ENCODE data around the gene ZNF768.
"Not testable (repeated sequence)": the region's sequence is repeated elsewhere in the genome, so short reads cannot be mapped to it uniquely, and the experiment has no call there.

Gene ZNF768

GRCh38 chr16:30554557-30555314 is 28.4 kb upstream of the ZNF768 start:
- no peaks in the 10 kb centered on the region for H3K9me3 ChIP-seq (replicated peaks; ENCODE audit: low read length)
- peaks cover 30% of the 10 kb centered on the region for H3K36me3 ChIP-seq (ENCODE audit: insufficient read depth, low read length)
- H3K4me1 ChIP-seq (ENCODE audit: control insufficient read depth, insufficient read depth, low read length) = peaks cover 12% of the 10 kb centered on the region

DNA sequence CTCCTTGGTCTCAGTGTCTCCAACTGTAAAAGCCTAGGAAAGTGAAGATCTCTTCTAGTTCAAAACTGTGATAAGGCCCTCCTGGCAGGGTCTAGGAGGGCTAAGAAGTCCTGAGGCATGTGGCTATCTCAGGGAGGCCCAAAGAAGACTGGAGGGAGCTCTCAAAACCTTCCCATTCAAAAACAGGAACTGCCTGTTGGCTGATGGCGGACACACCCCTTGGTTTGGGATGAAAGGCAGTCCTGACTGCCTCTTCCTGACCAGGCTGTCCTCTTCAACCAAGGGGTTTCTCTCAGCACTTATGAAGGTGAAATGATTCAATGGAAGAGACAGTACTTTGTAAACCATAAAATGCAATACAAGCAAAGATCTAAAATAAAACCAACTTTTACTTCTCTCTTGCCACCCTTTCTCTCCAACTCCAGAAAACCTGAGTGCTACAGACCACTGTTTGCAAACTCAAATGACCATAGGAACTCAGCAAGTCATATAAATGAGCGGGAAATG is 27.1 kb upstream of the ZNF768 start:
- H3K4me2 ChIP-seq (ENCODE audit: low read length) = no peak overlapping the region
- H3K4me3 ChIP-seq (ENCODE audit: low read length) = no peak overlapping the region
- no peak overlapping the region for H3K9ac ChIP-seq (ENCODE audit: low read depth, low read length)
- H3K9me3 ChIP-seq (replicated peaks; ENCODE audit: low read length) = no peaks in the 10 kb centered on the region
- no peaks in the 10 kb centered on the region for H3K27me3 ChIP-seq (ENCODE audit: control insufficient read depth, insufficient read depth, low read length)
- peaks cover 13% of the 10 kb centered on the region for H3K4me1 ChIP-seq (ENCODE audit: control insufficient read depth, insufficient read depth, low read length)
- peaks cover 30% of the 10 kb centered on the region for H3K36me3 ChIP-seq (ENCODE audit: insufficient read depth, low read length)

More at GRCh38 chr16:30554557-30555314, 28.4 kb upstream of the ZNF768 start:
- H3K4me2 ChIP-seq (ENCODE audit: low read length) = no peak overlapping the region
- H3K4me3 ChIP-seq (ENCODE audit: low read length) = no peak overlapping the region
- no peak overlapping the region for H3K9ac ChIP-seq (ENCODE audit: low read depth, low read length)
- no peaks in the 10 kb centered on the region for H3K27me3 ChIP-seq (ENCODE audit: control insufficient read depth, insufficient read depth, low read length)

GRCh38 chr16:30552956-30553355 is 26.6 kb upstream of the ZNF768 start:
- Histone ChIP-seq H3K9me3 (replicated peaks; ENCODE audit: low read length) (no peaks in the 10 kb centered on the region), H3K4me1 (ENCODE audit: control insufficient read depth, insufficient read depth, low read length) (peaks cover 13% of the 10 kb centered on the region), H3K36me3 (ENCODE audit: insufficient read depth, low read length) (peaks cover 30% of the 10 kb centered on the region), H3K9ac (ENCODE audit: low read depth, low read length) (no peak overlapping the region), H3K27me3 (ENCODE audit: control insufficient read depth, insufficient read depth, low read length) (no peaks in the 10 kb centered on the region), H3K4me3 (ENCODE audit: low read length) (no peak overlapping the region), H3K4me2 (ENCODE audit: low read length) (no peak overlapping the region)

DNA sequence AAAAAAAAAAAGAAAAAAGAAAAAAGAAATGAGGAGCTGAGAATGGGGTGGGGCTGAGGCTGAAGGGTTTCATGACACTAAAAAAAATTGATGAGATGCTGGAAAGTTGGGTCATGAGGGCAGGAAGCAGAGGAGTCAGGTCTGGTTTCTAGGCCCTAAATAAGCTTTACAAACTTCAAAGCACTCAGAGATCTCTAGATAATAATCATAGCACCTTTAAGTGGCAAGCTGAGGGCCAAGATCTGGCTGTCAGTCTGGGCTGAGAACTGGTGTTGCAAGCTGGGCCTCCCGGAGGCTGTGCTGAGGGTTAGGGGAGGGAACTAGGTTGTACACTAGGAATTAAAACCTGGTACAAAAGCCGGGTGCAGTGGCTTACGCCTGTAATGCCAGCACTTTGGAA is 25.4 kb upstream of the ZNF768 start:
- no peaks in the 10 kb centered on the region for H3K9me3 ChIP-seq (replicated peaks; ENCODE audit: low read length)
- no peak overlapping the region for H3K4me2 ChIP-seq (ENCODE audit: low read length)
- H3K27me3 ChIP-seq (ENCODE audit: control insufficient read depth, insufficient read depth, low read length) = no peaks in the 10 kb centered on the region
- H3K4me3 ChIP-seq (ENCODE audit: low read length) = no peak overlapping the region
- peaks cover 6% of the 10 kb centered on the region for H3K4me1 ChIP-seq (ENCODE audit: control insufficient read depth, insufficient read depth, low read length)
- no peak overlapping the region for H3K9ac ChIP-seq (ENCODE audit: low read depth, low read length)
- peaks cover 30% of the 10 kb centered on the region for H3K36me3 ChIP-seq (ENCODE audit: insufficient read depth, low read length)

- H3K9ac ChIP-seq (ENCODE audit: low read depth, low read length) = no peak overlapping the region
These were observed 22.3 kb upstream of the ZNF768 start for GRCh38 chr16:30548416-30549253.

GRCh38 chr16:30546115-30546514 is 19.7 kb upstream of the ZNF768 start:
- Histone ChIP-seq H3K36me3 (ENCODE audit: insufficient read depth, low read length) (no peaks in the 10 kb centered on the region), H3K27me3 (ENCODE audit: control insufficient read depth, insufficient read depth, low read length) (peaks cover 9% of the 10 kb centered on the region), H3K9me3 (replicated peaks; ENCODE audit: low read length) (no peaks in the 10 kb centered on the region), H3K4me3 (ENCODE audit: low read length) (no peak overlapping the region), H3K4me1 (ENCODE audit: control insufficient read depth, insufficient read depth, low read length) (peaks cover 3% of the 10 kb centered on the region), H3K4me2 (ENCODE audit: low read length) (no peak overlapping the region), H3K9ac (ENCODE audit: low read depth, low read length) (no peak overlapping the region)

More at GRCh38 chr16:30548416-30549253, 22.3 kb upstream of the ZNF768 start:
- H3K4me1 ChIP-seq (ENCODE audit: control insufficient read depth, insufficient read depth, low read length) = peaks cover 3% of the 10 kb centered on the region
- H3K4me3 ChIP-seq (ENCODE audit: low read length) = no peak overlapping the region
- no peak overlapping the region for H3K4me2 ChIP-seq (ENCODE audit: low read length)
- H3K9me3 ChIP-seq (replicated peaks; ENCODE audit: low read length) = no peaks in the 10 kb centered on the region
- H3K27me3 ChIP-seq (ENCODE audit: control insufficient read depth, insufficient read depth, low read length) = peaks cover 9% of the 10 kb centered on the region
- peaks cover 8% of the 10 kb centered on the region for H3K36me3 ChIP-seq (ENCODE audit: insufficient read depth, low read length)

GRCh38 chr16:30543067-30543466 is 16.7 kb upstream of the ZNF768 start:
- H3K4me3 ChIP-seq (ENCODE audit: low read length) = no peak overlapping the region
- H3K4me1 ChIP-seq (ENCODE audit: control insufficient read depth, insufficient read depth, low read length) = no peaks in the 10 kb centered on the region
- peaks cover 9% of the 10 kb centered on the region for H3K27me3 ChIP-seq (ENCODE audit: control insufficient read depth, insufficient read depth, low read length)
- H3K9me3 ChIP-seq (replicated peaks; ENCODE audit: low read length) = no peaks in the 10 kb centered on the region
- H3K9ac ChIP-seq (ENCODE audit: low read depth, low read length) = no peak overlapping the region
- H3K36me3 ChIP-seq (ENCODE audit: insufficient read depth, low read length) = no peaks in the 10 kb centered on the region
- H3K4me2 ChIP-seq (ENCODE audit: low read length) = no peak overlapping the region

- peaks cover 9% of the 10 kb centered on the region for H3K27me3 ChIP-seq (ENCODE audit: control insufficient read depth, insufficient read depth, low read length)
- no peaks in the 10 kb centered on the region for H3K36me3 ChIP-seq (ENCODE audit: insufficient read depth, low read length)
- no peaks in the 10 kb centered on the region for H3K9me3 ChIP-seq (replicated peaks; ENCODE audit: low read length)
- no peak overlapping the region for H3K4me2 ChIP-seq (ENCODE audit: low read length)
- H3K4me1 ChIP-seq (ENCODE audit: control insufficient read depth, insufficient read depth, low read length) = no peaks in the 10 kb centered on the region
- no peak overlapping the region for H3K4me3 ChIP-seq (ENCODE audit: low read length)
- H3K9ac ChIP-seq (ENCODE audit: low read depth, low read length) = no peak overlapping the region
These were observed 15.3 kb upstream of the ZNF768 start for GRCh38 chr16:30541502-30542329.

DNA sequence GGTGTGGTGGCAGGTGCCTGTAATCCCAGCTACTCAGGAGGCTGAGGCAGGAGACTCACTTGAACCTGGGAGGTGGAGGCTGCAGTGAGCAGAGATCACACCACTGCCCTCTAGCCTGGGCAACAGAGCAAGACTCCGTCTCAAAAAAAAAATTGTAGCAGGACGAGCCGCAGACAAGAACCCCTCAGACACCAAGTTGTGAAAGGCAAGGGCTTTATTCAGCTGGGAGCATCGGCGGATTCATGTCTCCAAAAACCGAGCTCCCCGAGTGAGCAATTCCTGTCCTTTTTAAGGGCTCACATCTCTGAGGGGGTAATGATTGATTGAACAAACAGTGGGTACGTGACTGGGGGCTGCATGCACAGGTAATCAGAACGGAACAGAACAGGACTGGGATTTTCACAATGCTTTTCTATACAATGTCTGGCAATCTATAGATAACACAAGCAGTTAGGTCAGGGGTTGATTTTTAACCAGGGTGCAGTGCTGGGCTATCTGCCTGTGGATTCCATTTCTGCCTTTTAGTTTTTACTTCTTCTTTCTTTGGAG is 14.6 kb upstream of the ZNF768 start:
- H3K4me3 ChIP-seq (ENCODE audit: low read length); H3K27me3 ChIP-seq (ENCODE audit: control insufficient read depth, insufficient read depth, low read length); H3K9ac ChIP-seq (ENCODE audit: low read depth, low read length); H3K4me2 ChIP-seq (ENCODE audit: low read length); H3K36me3 ChIP-seq (ENCODE audit: insufficient read depth, low read length); H3K9me3 ChIP-seq (replicated peaks; ENCODE audit: low read length); H3K4me1 ChIP-seq (ENCODE audit: control insufficient read depth, insufficient read depth, low read length): not testable (repeated sequence)

DNA sequence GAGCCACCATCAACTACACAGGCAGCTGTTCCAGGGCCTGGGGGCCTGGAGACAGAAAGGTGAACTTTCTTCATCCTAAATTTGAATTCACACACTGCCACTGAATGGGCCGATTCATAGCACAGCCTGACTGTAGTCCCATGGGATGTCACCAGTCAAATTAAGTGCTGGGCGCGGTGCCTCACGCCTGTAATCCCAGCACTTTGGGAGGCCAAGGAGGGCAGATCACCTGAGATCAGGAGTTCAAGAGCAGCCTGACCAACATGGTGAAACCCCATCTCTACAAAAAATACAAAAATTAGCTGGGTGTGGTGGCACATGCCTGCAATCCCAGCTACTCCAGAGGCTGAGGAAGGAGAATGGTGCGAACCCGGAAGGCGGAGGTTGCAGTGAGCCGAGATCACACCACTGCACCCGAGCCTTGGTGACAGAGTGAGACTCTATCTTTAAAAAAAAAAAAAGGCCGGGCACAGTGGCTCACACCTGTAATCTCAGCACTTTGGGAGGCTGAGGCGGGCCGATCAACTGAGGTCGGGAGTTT is 13.7 kb upstream of the ZNF768 start:
- not testable (repeated sequence) for H3K27me3 ChIP-seq (ENCODE audit: control insufficient read depth, insufficient read depth, low read length)

More for the DNA sequence above, 13.7 kb upstream of the ZNF768 start:
- not testable (repeated sequence) for H3K9ac ChIP-seq (ENCODE audit: low read depth, low read length); H3K4me3 ChIP-seq (ENCODE audit: low read length); H3K36me3 ChIP-seq (ENCODE audit: insufficient read depth, low read length); H3K4me2 ChIP-seq (ENCODE audit: low read length); H3K4me1 ChIP-seq (ENCODE audit: control insufficient read depth, insufficient read depth, low read length); H3K9me3 ChIP-seq (replicated peaks; ENCODE audit: low read length)
